HepG2 (cell line): ENCODE measurements around the gene TMEM121. TPM values are rescaled to one million over a fixed set of nuclear protein-coding genes. Genes with fewer than 3 reads are reported as not detected.
"Not testable (repeated sequence)": the region's sequence is repeated elsewhere in the genome, so short reads cannot be mapped to it uniquely, and the experiment has no call there.

Experiments used
- ATAC-seq: fragments of 200-7000 bp; cut with Tn5 transposase; 3 replicates; pipeline ENCODE4 v1.9.1; 2020; ENCODE audit warnings: mild to moderate bottlenecking, moderate library complexity
- BruUV-seq: library from RNA; stranded (reverse); fragments of 400-500 nt; replicated peaks from 2 replicates; lab custom pipeline; 2021; lab: Mats Ljungman, UMichigan
- CTCF ChIA-PET: fragments of 300-600 bp; formaldehyde crosslinking; extraction: SDS; loops from one replicate; lab custom pipeline; 2021; ENCODE audit warnings: low total read pairs, inconsistent platforms, low intra/inter-chr PET ratio; lab: Yijun Ruan, JAX
- POLR2A ChIA-PET: fragments of 350-600 bp; sonication (Branson Sonifier 250); formaldehyde crosslinking; loops from one replicate; lab custom pipeline; 2020; ENCODE audit warnings: antibody characterized with exemption, inconsistent platforms; lab: Yijun Ruan, JAX
- DNase-seq: peaks from one replicate; pipeline ENCODE4 v3.0.0-alpha.2; 2015; ENCODE audit warnings: low spot score
- FAIRE-seq: peaks from 3 replicates; lab custom pipeline; 2011; peaks lifted over from hg19 to GRCh38; lab: Jason Lieb, UNC
- H2AFZ ChIP-seq: one replicate; pipeline ENCODE4 v1.6.1; 2011; ENCODE audit warnings: low read length, inconsistent platforms
- H3K27ac ChIP-seq: fragments of 300-600 bp; 3 replicates; pipeline ENCODE4 v1.8.0; 2011; ENCODE audit warnings: mixed run types, mild to moderate bottlenecking, mixed read lengths, low read length, inconsistent platforms; ENCODE audit not compliant: insufficient read depth; ENCODE audit errors: extremely low read length
- H3K27me3 ChIP-seq, 2 experiments: fragments of 200-600 bp in 1 of 2; 2 replicates in 1 of 2; 3 replicates in 1 of 2; pipeline versions ENCODE4 v1.6.0 to v1.8.0; 2011; ENCODE audit warnings: low read length in 2 of 2, mild to moderate bottlenecking in 2 of 2, moderate library complexity in 2 of 2, inconsistent platforms in 1 of 2; ENCODE audit not compliant: insufficient read depth in 2 of 2, control insufficient read depth in 1 of 2
- H3K36me3 ChIP-seq, 2 experiments: fragments of 200-600 bp in 1 of 2; replicated peaks in 1 of 2; 2 replicates in 1 of 2; 3 replicates in 1 of 2; pipeline versions ENCODE4 v1.5.1 to v1.8.0; 2011; ENCODE audit warnings: low read length in 2 of 2, inconsistent platforms in 1 of 2; ENCODE audit not compliant: insufficient read depth in 2 of 2, control insufficient read depth in 1 of 2
- H3K4me1 ChIP-seq: 2 replicates; pipeline ENCODE4 v1.5.1; 2012; ENCODE audit warnings: low read length, inconsistent platforms; ENCODE audit not compliant: insufficient read depth
- H3K4me2 ChIP-seq: 2 replicates; pipeline ENCODE4 v1.6.0; 2011; ENCODE audit warnings: low read depth, low read length, inconsistent platforms
- H3K4me3 ChIP-seq, 3 experiments: fragments of 200-600 bp in 1 of 3; sonication (generic), shearing (Covaris generic) in 1 of 3; replicated peaks in 1 of 3; 2 replicates each; pipeline ENCODE4 v1.5.1; 2011 to 2016; ENCODE audit warnings: low read length in 3 of 3, inconsistent platforms in 2 of 3, low read depth in 2 of 3, mild to moderate bottlenecking in 2 of 3, control low read depth in 1 of 3, mixed read lengths in 1 of 3; ENCODE audit not compliant: insufficient read depth in 1 of 3
- H3K79me2 ChIP-seq: one replicate; pipeline ENCODE4 v1.6.1; 2011; ENCODE audit warnings: low read length, inconsistent platforms; ENCODE audit not compliant: insufficient read depth
- H3K9ac ChIP-seq: 2 replicates; pipeline ENCODE4 v1.6.0; 2011; ENCODE audit warnings: mild to moderate bottlenecking, low read depth, low read length, inconsistent platforms; ENCODE audit not compliant: insufficient read depth
- H3K9me3 ChIP-seq: 2 replicates; pipeline ENCODE4 v1.5.1; 2012; ENCODE audit warnings: mild to moderate bottlenecking, low read length
- H4K20me1 ChIP-seq: 2 replicates; pipeline ENCODE4 v1.6.0; 2011; ENCODE audit warnings: inconsistent platforms, mild to moderate bottlenecking, low read length, moderate library complexity; ENCODE audit not compliant: insufficient read depth
- WGBS: methylation state at CpG from one replicate; pipeline ENCODE4 v1.1.6; 2017; ENCODE audit warnings: low lambda C conversion rate; 5-methylcytosine and 5-hydroxymethylcytosine counted together
- in situ Hi-C: cut with HindIII; loops from 2 replicates; pipeline ENCODE4 v1.10.0; 2017; ENCODE audit warnings: low pct_unique_long_range_greater_than_20kb; ENCODE audit not compliant: extremely low pct_ligation_motif_present
- intact Hi-C: fragments of 100-400 bp; cut with micrococcal nuclease; formaldehyde crosslinking; loops from one replicate; pipeline ENCODE4 v1.10.0; 2022; ENCODE audit not compliant: unreplicated experiment
- polyA plus RNA-seq, 8 experiments: library from polyadenylated mRNA; depleted of rRNA in 3 of 8; stranded (reverse) in 7 of 8; unstranded in 1 of 8; fragments of >200 nt; fragmentation: Illumina TruSeq in 4 of 8; extraction: Trizol in 4 of 8; gene quantifications; 2 replicates each; pipeline versions ENCODE4 v1.2.1 to v1.2.3, GENCODE V29; 2011 to 2016; ENCODE audit warnings: low read depth in 4 of 8, missing spikeins in 1 of 8, mixed read lengths in 1 of 8; ENCODE audit not compliant: insufficient read depth in 1 of 8
- total RNA-seq, 5 experiments: library from RNA; depleted of rRNA; stranded (reverse); fragments of >200 nt; fragmentation: Illumina TruSeq; extraction: Trizol; gene quantifications; 2 replicates each; pipeline ENCODE4 v1.2.3, GENCODE V29; 2016; ENCODE audit warnings: low read depth in 1 of 5

The TMEM121 gene
- total and polyA plus RNA-seq, 2 of the 13 experiments (the other 11 are each of a cell fraction or from before 2014, with no cell fraction given): 6.6 to 19.0 TPM

GRCh38 chr14:105574411-105574810 is 48.0 kb downstream of the TMEM121 start:
- intact Hi-C loops, H2AFZ ChIP-seq, H3K27me3 ChIP-seq, in situ Hi-C loops, H3K9me3 ChIP-seq, ATAC-seq, H3K4me1 ChIP-seq, DNase-seq, FAIRE-seq, CTCF ChIA-PET, H3K36me3 ChIP-seq, BruUV-seq, H3K27ac ChIP-seq, H3K79me2 ChIP-seq, POLR2A ChIA-PET, H3K4me3 ChIP-seq, H3K4me2 ChIP-seq, H4K20me1 ChIP-seq, H3K9ac ChIP-seq: not testable (repeated sequence)
- 20% methylated on average over 1 of the region's 17 CpGs for WGBS

GRCh38 chr14:105575016-105575700 is 48.8 kb downstream of the TMEM121 start:
- DNase-seq, BruUV-seq, H3K27me3 ChIP-seq, H4K20me1 ChIP-seq, H3K4me2 ChIP-seq, H3K9me3 ChIP-seq, H3K4me1 ChIP-seq, in situ Hi-C loops, H2AFZ ChIP-seq, FAIRE-seq, ATAC-seq, H3K36me3 ChIP-seq, CTCF ChIA-PET, H3K9ac ChIP-seq, H3K4me3 ChIP-seq, H3K79me2 ChIP-seq, POLR2A ChIA-PET, intact Hi-C loops, H3K27ac ChIP-seq: not testable (repeated sequence)
- no CpG with 5 or more reads among the region's 17 CpGs for WGBS
